LoVo (cell line): Measurements from ENCODE around the gene ATPAF2.

Experiments
- DNase-seq: peaks from one replicate; pipeline ENCODE4 v3.0.0-alpha.2; 2016; ENCODE audit warnings: low spot score

ATPAF2 gene

DNA sequence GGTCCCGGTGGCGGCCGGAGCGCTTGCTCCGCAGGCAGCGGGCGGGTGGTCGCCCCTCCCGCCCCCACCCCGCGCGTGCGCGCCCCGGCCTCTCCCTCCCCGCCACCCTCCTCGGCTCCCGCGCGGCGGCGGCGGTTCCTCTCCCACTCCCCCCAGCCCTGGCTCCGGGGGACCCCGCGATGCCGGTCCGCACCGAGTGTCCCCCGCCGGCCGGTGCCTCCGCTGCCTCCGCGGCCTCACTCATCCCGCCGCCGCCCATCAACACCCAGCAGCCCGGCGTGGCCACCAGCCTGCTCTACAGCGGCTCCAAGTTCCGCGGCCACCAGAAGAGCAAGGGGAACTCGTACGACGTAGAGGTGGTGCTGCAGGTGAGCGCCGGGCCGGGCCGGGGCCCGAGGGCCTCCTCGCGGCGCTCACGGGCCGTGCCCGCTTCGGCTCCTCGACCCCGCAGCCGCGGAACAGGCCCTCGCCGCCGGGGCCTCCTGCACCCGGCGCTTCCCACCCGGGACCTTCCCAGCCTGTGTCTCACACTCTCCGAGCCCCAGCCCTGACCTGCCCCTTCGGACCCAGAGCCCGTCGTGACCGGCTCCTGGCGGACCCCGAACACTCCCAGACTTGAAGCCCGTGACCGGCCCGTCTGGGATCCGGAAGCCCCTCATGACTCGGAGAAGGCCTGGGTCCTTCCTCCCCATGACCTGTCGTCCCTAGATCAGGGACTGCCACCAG lies 730 bp upstream of the ATPAF2 start:
- peak; percentile 21 for DNase-seq

DNA sequence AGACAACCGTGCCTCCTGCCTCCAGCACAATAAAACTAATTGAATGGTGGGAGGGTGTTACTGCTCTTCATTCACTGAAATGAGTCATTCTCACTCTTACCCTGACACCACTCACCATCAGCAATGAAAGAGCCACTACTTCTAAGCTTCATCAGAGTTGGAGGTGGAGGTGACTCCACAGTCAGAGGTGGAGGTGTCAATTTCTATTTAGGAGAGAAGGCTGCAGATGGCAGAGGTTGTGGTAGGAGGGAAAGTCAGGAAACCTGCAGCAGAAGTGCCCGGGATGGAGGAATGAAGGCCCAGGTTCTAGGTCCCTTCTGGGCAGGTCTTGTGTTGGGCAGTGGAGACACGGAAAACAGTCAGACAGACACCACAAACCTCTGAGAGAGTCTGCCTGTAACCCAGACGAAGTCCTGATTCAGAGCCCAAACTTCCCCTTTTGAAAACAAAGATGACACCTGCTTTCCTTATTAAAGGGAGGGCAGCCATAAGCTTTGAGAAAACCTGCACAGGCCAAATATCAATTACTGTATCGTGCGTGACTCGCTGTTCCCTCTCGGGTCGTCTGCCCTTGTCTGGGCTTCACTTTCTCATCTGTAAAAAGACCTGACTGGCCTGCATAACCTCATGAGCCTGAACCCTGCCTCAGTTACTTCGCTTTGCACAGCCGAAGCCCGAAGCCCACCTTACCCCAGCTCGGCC lies 668 bp downstream of the ATPAF2 start:
- DNase-seq: no peak

DNA sequence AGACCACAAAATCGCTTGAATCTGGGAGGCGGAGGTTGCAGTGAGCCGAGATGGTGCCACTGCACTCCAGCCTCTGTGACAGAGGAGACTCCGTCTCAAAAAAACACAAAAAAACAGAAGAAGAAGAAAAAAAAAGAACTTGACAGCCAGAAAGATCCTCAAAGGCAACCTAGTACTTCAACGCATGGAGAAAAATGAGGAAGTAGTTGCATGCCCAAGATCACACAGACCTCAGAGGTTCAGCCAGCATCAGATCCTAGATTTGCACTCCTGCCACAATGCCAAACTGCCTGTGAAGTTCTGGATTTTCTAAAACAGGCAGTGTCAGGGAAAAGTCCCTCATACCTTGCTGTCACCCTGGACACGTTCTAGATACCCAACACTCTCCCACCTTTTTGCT lies 1.5 kb downstream of the ATPAF2 start:
- DNase-seq: no peak

DNA sequence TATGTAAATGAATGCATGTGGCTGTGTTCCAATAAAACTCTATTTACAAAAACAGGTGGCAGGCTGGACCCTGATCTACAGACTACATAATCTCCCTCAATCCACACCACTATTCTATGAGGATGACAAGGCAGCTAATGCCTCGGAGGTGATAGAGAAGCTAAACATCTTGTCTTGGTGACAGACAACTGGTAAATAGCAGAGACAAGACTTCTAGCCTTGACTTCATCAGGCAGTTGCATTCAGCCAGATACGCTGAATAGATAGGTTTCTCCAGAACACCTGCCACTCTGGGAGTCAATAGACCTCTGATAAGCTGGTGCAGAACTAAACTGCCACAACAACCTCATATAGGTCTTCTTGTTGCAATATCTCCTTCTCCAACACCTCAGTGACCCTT lies 3.3 kb downstream of the ATPAF2 start:
- DNase-seq: no peak

DNA sequence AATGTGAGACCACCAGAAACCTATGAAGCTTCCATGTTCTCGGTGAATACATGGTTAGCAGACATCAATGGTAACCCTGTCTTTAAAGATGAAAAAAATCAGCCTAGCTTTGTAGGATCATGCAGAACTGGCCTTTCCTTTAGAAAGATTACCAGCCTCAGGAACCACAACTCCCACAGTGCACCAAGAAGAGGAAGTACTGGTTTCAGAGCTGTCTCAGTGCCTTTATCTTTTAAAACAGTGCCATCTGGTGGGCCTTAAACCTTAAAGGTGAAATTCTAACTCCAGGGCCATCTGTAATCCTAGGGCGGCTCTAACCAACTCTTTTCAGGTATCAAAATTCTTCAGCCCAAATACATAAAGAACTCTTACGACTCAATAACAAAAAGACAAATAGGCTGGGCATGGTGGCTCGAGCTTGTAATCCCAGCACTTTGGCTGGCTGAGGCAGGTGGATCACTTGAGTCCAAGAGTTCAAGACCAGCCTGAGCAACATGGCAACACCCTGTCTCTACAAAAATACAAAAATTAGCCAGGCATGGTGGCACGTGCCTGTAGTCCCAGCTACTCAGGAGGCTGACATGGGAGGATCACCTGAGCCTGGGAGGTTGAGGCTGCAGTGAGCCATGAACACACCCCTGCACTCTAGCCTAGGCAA lies 5.4 kb downstream of the ATPAF2 start:
- DNase-seq: peak; percentile 86

DNA sequence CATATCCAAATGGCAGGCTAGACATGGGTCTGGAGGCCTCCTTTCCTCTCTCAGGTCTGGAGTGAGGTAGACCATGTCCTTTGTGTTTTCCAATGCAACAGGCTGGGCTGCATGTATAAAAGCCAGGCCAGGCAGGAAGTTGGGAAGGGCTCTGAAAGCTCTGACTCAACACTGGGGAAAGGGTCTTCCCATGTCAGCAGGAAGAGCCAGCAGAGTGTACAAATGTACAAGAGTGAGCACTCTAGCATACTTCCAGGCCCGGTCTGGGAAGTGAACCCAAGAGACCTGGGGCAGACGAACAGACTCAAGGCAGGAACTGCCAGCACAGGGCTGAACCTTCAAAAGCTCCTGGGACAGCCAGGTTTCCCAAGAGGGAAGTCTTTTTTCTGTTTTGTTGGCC lies 7.0 kb downstream of the ATPAF2 start:
- no peak for DNase-seq

DNA sequence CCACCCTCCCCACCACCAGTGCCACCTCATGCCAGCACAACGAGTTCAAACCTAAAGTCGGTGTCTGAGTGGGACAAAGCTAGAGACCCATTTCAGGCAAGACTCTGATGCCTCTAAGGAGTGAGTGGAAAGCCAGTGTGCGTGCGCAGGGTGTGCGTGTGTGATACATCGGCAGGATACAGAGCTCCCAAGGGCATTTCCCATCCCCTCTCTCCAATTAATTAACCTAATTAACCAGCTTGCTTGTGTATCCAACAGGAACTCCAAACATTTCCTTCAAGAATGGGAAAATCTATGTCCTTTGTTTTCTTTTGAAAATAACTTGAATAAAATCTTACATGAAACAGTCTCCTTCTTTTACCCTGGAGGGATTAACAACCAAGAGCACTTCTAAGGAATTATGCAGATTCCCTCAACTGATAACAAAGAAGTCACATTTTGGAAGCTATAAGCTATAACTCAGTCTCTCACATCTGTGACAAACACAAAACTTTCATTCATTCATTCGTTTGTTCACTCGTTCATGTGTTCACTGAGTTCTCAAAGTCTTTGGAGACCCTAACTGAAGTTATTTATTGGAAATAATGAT lies 9.9 kb downstream of the ATPAF2 start:
- DNase-seq: no peak

DNA sequence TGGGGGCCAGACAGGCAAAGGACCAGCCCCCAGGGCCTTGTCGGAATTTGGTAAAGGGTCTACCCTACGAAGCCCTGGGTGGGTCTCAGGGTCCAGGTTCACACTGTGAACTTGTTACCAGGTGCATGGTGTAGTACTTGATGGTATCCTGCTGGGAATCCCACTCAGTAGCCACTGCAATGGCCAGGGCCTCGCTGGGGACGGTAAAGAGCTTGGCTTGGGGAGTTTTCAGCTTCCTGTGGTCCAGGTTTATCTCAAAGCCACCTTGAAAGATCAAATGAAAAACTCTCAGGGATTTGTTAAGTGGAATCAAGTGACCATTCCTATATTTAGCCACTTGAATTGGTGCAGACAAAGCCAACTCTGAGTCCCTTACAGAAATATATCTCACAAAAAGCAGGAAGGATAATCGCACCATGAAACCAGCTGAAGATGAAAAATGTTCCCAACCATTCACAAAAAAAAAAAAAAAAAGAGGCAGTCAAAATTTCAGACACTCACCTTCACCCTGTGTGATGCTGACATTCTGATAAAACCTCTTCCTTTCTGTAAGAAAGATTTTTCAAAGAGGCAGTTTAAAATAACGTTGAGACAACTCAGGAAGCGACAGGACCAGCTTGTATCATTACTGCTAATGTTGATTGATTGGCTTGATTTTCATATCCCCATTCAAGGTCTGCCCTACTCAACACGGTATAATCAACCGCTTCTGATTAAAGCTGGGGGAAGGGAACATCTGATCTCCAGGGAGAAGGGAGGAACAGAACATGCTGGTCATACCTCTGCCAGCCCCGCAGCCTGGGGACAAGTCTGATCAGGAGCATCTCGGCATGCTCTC lies 10.6 kb downstream of the ATPAF2 start:
- DNase-seq: no peak

DNA sequence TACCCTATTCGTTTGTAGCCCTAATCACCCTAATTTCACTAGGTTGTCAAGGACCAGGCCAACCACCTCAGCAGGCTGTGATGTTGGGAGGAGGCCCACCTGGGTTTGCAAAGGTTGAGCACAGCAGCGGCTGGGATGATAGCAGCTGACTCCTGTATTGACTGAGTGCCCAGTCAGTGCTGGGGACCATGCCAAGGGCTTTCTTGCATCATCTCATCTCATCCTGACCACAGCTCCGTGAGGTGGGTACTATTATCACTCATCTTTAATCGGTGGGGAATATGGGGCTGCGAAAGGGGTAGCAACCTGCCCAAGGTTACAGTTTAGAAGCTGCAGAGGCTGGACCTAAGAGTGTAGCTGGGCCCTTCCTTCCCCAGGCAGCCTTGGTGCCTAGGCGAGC lies 11.7 kb downstream of the ATPAF2 start:
- no peak for DNase-seq

DNA sequence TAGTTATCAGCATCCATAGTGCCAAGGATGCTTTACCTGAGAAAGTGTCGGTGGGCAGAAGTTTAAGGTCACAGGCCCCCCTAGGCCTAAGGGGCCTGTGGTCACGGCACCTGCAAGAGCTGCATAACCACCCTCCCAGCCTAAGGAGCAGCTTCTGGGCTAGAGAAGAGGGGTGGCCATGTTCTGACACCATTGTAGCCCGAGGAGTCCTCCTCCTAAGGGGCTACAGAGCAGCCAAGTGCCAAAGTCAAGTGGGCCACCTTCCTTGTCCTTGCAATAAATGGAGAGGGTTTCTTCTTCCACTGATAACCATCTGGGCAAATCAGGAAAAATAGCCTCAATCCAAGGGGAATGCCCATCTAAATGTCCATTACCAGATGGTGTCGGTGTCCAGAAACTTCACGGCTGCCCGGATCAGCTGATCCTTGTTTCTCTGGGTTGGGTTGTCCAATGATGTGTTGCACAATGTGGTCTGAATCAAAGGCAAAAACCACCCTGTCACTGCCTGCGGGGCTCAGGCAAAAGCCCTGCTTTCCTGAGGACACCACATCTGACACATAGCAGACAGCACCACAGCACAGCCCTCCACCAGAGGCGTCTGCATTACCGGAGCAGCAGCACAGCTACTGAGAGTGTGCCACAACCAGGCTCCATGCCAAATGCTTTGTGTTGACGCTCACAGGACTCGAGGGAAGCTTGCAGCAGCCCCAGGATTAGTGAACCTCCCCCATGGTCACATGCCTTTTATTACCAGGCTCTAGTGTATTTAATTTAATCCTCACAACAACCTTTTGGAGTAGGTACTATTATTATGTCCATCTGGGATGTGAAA lies 12.8 kb downstream of the ATPAF2 start:
- no peak for DNase-seq

DNA sequence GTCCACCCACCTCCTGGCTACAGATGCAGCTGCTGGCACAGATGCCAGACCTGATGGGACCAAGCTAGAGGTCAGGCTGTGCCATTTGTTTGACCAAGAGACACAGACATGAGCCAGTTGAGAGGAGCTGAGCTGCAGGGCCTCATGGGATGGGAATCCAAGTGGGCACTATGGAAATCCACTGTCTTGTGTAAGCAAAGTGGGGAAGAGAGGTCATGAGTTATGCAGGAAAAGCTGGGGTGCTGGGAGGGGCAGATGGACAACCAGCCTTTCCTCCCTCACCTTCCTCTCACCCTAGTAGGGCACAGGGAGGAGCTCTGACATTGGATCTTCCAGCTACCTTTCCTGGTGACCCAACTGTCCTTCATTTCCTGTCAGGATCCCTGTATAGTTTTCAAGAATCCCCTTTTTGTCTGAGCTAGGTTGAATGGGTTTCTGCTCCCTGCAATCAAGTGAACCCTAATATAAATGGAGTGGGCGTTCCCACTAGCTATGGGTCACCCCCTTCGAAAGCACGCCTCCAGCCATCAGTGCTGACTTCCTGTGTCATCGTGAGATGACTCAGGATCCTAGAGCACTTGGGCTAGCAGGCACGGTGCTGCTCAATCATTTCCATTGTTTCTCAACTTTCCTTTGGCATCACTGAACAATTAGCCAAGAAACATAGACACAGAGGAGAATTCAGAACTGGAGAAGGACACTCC lies 13.6 kb downstream of the ATPAF2 start:
- no peak for DNase-seq

DNA sequence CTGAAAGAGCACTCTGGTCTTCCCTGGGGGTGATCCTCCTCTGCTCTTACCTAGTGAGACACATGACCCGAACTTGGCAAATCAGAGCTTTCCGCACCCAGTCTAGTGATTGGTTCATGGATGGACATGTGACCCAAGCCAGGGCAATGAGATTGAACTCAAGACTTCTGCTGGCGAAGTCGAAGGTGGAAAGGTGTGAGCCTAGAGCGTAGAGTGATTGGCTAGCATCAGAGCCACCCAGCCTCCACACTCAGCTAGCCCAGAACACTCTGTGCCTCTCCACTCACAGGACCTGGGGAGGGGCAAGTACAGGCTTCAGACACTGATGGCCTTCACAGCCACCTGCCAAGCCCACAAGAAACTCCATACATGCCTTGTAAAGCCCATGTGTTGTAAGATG lies 17.6 kb downstream of the ATPAF2 start:
- DNase-seq: no peak

DNA sequence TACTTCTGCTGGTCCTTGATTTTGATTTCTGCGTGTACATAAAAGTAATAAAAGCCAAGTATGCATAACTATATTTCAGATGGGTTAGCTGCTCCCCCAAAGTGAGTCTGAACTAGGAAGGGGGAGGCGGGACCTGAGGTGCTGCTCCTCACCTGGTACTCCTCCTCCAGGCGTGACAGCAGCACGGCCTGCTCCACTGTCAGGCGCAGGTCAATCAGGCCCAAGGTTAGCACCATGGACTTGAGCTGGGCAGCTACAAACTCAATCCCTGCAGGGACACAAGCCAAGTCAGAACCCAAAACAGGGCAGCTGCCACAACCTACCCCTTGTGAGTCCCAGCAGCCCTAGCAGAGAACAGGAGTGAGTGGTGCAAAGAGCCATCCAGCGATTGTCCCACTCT lies 18.0 kb downstream of the ATPAF2 start:
- no peak for DNase-seq

DNA sequence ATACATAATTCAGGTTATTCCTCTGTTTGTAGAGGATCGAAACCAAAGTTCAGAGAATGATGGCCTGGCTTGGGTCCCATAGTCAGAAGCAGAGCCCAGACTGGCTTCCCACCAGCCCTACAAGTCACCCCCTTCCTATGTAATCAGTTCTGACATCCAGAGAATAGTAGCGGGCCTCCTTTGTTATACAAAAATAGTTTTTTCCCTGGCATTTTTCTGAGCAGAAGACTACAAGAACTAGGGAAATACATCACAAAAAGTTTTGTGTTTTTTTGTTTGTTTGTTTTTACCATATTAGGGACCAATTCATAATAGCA lies 19.2 kb downstream of the ATPAF2 start:
- no peak for DNase-seq

DNA sequence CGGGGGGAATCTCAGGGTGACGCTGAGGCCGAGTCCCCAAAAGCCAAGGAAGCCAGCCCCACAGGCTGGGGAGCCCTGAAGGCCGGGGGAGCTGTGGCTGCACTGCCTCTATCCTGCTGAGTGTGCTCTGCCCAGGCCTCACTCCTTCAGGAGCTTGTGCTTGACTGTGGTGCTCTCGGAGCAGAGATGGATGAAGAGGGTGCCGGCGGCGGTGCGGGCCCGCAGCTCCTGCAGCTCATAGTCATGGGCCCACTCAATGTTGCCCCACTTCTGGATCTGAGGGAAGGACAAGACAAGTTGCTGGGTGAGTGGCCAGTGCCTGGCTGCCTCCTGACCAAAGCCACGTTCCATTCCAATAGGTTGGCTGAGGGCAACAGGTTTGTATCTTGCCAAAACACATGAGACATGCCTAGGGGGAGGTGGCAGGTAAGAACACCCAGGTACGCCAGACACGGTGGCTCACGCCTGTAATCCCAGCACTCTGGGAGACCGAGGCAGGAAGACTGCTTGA lies 20.5 kb downstream of the ATPAF2 start:
- DNase-seq: no peak

DNA sequence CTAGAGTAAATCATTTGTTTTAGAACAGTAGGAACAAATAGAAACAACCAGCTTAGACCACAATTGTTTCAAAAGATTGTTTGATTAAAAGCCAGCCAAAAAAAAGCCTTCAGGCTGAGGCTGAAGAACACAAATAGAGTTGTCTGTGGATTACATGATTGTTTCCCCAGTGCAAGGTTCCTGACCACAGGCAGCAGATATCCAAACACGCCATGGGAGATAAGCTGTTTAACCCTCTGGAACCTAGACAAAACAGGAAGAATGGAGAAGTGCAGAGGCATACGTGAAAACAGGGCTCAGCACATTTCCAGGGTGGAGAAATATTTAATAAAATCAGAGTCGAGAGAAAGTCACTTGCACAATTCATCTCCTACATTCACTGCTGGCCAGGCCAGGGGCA lies 21.0 kb downstream of the ATPAF2 start:
- DNase-seq: no peak

DNA sequence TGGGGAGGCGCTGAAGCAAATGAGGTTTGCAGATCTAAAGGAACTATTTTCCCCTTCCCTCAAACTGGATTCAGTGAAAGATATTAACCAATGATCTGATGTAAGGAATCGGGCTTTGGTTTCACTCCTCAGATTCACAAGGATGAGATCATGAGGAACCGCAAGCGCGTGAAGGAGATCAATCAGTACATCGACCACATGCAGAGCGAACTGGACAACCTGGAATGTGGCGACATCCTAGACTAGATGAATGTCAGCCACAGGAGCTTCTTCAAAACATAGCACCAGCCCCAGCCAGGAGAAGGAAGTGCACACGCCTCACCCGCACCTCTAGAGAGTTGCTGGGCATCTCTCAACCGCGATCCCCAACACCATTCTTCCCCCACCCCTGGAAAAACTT lies 22.5 kb downstream of the ATPAF2 start:
- no peak for DNase-seq

DNA sequence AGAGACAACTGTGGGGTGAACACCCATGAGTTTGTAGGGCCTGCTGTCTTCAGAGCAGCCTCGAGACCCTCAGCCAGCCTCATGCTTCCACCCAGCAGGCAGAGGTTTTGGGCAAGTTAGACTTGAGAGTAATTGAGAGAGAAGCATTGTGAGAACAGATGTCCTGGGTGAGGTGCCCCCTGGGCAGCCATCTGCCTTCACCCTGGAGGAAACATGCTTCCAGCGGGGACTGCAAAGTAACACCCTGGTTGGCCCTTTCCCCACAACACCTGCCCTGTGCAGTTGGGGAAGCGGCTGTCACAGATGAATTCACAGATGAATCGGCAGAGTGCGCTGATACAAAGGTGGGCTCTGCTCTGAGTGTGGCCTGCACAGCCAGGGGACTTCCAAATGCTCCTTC lies 23.4 kb downstream of the ATPAF2 start:
- no peak for DNase-seq

DNA sequence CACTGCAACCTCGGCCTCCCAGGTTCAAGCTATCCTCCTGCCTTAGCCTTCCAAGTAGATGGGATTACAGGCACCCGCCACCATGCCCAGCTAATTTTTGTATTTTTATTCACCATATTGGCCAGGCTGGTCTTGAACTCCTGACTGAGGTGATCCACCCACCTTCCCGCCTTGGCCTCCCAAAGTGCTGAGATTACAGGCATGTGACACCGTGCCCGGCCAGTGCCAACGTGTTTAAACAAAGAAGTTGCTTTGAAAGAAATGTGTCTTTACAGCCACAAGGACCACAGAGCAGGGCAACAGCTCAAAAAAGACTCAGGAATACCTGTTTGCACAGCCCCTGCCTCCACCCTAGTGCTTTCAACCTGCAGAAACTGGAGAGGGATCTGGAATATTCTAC lies 25.0 kb downstream of the ATPAF2 start:
- DNase-seq: no peak

DNA sequence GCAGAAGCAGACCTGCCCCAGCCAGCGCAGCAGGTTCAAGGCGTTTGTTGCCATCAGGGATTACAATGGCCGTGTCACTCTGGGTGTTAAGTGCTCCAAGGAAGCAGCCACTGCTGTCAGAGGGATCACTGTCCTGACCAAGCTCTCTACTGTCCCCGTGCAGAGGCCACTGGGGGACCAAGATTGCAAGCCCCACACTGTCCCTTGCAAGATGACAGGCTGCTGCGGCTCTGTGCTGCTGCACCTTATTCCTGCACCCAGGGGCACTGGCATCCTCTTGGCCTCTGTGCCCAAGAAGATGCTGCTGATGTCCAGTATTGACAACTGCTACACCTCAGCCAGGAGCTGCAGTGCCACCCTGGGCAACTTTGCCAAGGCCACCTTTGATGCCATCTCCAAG lies 27.7 kb downstream of the ATPAF2 start:
- no peak for DNase-seq
